Adrenal gland (tissue), 5 donors: ENCODE measurements around the gene ABCB9.

ENCODE experiments used
- CTCF ChIP-seq, 6 experiments: fragments of 450-650 bp in 4 of 6; fragments of 200-600 bp in 2 of 6; sonication (generic) in 1 of 6; IDR thresholded peaks; 1 replicate in 5 of 6; 2 replicates in 1 of 6; pipeline versions ENCODE4 v1.5.1 to v1.8.0; 2016 to 2021; ENCODE audit warnings: antibody characterized with exemption in 6 of 6, mild to moderate bottlenecking in 2 of 6, moderate library complexity in 1 of 6
- POLR2A ChIP-seq, 2 donors: fragments of 450-650 bp; IDR thresholded peaks; one replicate each; pipeline ENCODE4 v1.6.1; 2017; ENCODE audit warnings: antibody characterized with exemption in 2 of 2, mild to moderate bottlenecking in 2 of 2, moderate library complexity in 1 of 2
- donor health status: DM: no; HTN: no; CAD: no.

GRCh38 chr12:122902854-122903692 lies 63.2 kb downstream of the ABCB9 start:
- TF ChIP-seq CTCF (IDR thresholded peaks at IDR 0.05) (no peak), POLR2A (IDR thresholded peaks at IDR 0.05) (no peak)
